HT1080 (cell line): ENCODE measurements around the gene ST6GALNAC1. TPM values are rescaled to one million over a fixed set of nuclear protein-coding genes. Genes with fewer than 3 reads are reported as not detected.

Source experiments
- DNase-seq: peaks from one replicate; pipeline ENCODE4 v3.0.0-alpha.2; 2015; ENCODE audit warnings: low read depth
- total RNA-seq: library from RNA; depleted of rRNA; stranded (reverse); fragments of >200 nt; shearing (Covaris generic); gene quantifications from 2 replicates; pipeline ENCODE4 v1.2.3, GENCODE V29; 2014

Gene ST6GALNAC1
- total RNA-seq, 1 experiment from 2014 or later: not detected

DNA sequence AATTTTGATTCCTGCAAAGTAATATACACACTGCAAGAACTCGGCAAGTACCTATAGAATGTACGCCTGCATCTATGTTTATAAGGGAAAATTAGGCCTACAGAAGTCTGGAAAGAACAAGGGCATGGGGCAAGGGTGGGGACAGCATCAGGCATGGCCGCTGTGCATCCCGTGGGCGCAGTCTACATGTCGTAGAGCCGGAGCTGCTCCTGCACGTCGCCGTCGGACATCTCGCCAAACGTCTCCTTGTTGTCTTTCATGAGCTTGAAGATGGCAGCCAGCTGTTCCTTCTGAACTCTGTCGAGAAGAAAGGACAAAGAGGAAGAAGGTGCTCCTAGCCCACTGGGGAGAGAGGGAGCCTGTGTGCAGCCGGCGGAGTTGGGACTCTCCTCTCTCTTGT lies 33.8 kb upstream of the ST6GALNAC1 start:
- no peak for DNase-seq

DNA sequence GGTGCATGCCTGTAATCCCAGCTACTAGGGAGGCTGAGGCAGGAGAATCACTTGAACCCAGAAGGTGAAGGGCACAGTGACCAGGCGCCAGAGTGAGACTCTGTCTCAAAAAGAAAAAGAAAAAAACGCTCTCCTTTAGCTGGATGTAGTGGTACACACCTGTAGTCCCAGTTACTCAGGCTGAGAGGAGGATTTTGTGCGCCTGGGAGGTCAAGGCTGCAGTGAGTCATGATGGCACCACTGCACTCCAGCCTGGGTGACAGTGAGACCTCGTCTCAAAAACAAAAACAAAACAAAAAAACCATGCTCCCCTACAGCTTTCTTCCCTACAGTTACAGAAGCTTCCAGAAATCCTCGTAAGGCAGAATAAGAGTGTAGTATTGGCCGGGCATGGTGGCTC lies 33.1 kb upstream of the ST6GALNAC1 start:
- DNase-seq: no peak

DNA sequence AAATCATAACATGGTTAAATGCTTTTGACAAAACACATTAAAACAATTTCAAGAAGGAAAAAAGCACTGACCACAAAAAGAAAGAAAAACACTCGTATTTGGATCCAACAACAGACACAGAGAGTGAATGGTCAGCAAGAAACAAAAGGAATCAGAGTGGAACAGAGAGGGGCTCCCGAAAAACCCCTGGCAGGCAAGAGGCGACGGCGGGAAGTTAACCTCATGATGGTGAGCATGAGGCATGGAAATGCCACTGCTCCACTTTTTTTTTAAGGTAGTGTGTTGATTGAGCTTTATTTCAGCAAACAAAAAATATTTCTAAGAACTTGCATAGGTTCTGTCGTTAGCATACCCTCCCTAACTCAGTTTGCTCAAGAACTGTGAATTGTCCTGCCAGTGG lies 32.1 kb upstream of the ST6GALNAC1 start:
- no peak for DNase-seq

DNA sequence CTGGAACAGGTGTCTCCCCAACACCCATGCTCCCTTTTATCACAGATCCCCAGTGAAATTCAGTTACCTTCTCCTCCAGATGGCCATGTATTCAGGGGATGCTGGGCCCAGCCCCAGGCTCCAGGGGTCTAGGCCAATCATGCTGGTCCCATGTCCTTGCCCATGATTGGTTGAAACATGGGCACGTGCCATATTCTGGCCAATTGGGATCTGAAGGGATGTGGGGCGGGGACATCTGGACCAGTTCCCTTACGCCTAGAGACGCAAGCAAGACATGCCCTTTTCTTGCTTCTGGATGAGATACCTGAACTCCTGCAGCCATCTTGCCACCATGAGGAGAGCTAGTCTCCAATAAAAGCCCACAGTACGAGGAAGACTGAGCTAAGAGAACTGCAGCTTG lies 31.0 kb upstream of the ST6GALNAC1 start:
- no peak for DNase-seq

DNA sequence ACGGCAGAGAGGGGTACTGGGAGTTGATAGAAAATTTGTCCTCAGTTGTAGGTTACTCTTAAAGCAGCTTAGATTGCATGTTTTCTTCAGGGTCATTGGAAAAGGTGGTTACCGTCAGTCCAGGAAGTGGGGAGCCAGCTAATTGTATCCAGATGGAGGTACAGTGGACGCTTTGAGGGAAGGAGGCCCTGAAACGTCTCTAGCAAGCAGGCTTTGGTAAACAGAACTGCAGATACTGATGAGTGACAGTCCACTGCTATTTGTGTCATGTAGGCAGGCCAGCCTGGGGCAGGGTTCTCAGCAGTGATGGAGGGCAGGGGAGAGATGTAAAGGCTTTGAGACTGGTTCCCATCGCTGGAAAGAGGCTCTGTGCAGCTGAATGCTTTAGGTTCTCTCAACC lies 30.2 kb upstream of the ST6GALNAC1 start:
- no peak for DNase-seq

DNA sequence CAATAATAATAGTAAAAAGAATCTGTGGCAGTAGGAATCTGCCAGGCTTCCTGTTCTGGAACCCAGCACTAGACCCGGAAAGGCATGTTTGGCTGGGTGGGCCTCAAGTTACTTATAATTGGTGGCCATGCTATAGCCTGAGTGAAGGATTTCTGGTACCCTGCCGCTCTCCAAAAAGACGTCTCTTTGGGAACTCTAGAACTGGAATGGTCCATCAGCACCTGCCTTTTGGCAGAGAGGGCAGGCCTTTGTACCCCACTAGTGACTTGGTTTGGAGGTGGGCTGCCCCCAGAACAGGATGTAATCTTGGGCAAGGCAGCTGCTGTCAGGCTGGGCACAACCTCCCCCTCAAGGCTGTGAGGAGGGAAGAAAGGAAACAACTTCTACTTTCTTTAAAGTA lies 29.3 kb upstream of the ST6GALNAC1 start:
- DNase-seq: no peak

DNA sequence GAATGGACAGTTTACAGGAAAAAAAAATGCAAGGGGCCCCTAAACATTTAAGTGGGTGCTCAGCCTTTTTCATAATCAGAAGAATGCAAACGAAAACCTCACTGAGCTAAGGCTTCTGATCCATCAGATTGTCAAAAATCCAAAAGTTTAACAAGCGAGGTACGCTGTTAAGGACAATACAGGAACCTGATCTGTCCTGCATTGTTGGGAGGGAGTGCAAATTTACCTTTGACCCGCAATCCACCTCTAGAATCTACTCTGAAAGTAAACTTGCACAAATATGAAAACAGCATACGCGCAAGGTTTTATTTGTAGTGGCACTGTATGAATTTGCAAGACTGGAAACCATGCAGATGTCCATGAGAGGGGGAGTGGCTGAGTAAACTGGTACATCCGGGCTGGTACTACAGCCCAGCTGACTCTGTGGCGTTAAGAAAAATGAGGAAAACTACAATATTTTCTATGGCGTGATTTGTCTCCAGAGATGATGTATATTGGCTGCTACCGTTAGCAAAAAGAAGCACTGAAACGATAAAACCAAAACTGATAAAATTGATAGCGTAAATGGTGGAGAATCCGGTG lies 28.8 kb upstream of the ST6GALNAC1 start:
- DNase-seq: no peak

DNA sequence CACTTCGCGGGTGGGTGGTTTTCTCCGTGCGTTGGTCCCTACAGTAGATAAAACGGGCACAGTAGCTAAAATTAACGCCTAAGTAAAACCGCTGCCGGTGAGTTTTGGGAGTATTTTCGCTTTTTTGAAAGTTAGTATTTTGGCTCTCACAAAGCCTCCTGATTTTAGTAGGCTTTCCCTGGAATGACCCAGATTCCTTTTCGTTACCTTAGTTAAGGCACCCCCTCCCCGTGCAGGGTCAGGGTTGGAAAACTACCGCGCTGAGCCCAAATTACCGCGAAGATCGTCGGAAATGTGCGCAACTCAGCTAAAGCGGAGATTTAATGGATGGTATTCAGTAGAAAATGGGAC lies 28.3 kb upstream of the ST6GALNAC1 start:
- DNase-seq: no peak

DNA sequence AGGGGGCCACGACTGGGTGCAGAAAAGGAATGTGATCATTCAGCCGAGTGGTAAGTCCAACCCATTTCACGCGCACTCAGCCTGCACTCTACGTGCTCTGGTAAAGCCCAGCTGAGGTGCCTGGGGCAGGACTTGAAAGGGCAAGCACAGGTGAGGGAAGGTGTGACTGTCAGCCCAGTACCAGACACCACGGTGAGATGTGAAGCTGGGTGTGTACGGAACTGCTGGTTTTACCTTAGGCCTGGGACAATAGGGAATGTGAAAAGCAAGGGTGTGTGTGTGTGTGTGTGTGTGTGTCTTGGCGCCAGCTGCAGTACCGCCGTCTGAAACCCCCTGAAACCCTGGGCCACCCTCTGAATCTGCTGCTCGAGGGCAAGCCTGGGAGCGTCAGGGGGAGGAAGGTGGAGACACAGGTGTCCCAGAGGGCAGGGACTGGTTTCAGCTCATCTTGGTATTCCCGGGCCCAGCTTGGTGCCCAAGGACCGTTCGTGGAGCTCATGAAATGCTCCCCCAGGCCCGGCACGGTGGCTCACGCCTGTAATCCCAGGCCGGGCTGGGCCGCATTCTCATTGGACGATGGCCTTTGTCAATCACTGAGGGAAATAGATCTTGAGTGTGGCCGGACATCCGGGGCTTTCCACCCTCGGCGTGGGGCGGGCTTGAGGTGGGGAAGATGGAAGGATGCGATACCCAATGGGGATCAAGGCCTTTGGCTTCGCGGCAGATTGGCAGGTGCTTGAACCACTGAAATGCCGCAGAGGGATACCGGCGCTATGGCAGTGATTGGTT lies 27.8 kb upstream of the ST6GALNAC1 start:
- peak; percentile 99 for DNase-seq

DNA sequence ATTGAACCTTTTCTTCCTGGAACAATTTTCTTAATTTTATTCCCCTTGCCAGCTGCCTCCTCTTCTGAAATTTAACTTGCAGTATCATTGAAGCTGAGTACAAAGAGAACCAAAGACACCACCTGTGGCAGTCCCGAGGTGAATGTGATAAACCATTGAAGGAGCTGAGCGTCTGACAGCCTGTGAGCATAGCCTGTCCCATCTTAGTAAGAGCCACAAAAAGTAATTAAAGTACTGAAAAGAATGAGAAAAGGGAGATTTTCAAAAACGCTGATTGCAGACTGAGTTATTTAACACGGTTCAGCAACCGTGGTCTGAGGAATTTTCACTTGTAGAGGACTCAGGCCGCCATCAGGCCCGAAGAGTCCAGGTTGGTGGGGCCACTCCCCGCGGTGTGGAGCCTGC lies 27.2 kb upstream of the ST6GALNAC1 start:
- DNase-seq: no peak

DNA sequence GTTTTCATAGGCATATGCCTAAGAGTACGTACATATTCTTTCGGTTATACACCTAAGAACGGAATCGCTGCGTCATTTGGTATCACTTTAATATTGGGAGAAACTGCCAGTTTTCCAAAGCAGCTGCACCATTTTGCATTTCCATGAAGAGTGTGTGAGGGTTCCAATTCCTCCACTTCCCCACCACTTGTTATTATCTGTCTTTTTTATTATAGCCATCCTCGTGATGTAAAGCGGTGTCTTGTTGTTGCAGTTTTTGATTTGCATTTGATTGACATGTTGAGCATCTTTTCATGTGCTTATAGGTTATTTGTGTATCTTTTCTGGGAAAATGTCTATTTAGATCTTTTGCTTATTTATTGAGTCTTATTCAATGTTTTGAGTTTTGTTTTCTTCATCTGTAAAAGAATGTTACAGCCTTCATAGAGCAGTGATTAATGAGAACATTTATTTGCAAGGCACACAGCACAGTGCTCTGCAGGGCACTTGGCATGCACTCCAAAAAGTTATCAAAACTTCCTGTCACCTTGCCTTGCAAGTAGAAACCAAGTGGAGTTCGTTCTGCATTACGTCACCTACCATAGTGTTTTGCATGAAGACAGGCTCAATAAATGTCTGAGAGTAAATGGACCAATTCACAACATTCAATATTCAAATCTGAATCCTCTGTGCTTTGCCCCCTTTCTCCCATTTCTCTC lies 26.6 kb upstream of the ST6GALNAC1 start:
- DNase-seq: no peak

DNA sequence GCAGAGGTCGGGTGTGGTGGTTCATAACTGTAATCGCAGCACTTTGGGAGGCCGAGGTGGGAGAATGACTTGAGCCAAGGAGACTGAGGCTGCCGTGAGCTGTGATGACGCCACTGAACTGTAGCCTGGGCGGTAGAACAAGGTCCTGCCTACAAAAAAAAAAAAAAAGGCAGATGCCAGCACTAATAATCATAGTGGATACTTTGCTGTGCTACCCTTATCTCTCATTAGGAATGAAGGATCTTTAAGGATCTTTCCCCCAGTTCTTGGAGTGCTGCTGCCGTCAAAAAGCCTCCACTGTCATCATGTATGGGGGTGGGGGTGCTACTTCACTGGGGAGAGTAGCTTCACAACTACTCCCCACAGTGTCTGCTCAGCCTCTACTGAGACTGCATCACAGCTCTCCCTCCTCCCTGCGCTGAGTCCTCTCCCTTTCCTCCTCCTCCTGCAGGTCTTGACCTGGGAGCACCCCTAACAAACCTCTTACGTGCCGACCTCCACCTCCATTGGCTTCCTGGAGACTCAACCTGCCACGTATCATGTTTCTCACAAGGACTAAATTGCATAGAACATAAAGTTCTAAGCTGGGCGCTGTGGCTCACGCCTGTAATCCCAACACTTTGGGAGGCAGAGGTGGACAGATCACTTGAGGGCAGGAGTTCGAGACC lies 24.4 kb upstream of the ST6GALNAC1 start:
- no peak for DNase-seq

DNA sequence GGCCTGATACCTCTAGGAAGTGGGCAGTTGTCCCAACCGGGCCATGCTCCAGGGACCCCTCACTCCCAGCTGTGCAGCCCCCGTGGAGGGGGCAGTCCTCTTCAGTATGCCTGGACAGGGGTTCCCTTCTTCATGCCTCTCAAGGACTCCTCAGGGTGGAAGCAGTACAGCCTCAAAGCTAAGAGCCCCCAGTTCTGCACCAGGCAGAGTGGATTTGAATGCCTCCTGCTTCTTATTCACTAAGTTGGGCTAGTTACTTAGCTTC lies 23.9 kb upstream of the ST6GALNAC1 start:
- DNase-seq: no peak

DNA sequence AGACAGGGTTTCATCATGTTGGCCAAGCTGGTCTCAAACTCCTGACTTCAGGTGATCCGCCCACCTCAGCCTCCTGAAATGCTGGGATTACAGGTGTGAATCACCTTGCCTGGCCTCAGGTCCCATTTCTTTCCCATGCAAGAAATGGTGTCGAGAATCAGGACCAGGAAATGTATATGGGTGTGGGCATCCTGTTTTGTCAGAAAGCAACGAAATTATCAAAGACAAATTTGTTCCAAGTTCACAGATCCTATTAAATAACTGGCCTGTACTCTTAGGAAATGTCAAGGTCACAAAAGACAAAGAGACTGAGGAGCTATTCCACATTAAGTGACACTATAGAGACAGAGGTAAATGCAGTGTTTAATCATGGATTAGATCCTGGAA lies 17.1 kb upstream of the ST6GALNAC1 start:
- no peak for DNase-seq

DNA sequence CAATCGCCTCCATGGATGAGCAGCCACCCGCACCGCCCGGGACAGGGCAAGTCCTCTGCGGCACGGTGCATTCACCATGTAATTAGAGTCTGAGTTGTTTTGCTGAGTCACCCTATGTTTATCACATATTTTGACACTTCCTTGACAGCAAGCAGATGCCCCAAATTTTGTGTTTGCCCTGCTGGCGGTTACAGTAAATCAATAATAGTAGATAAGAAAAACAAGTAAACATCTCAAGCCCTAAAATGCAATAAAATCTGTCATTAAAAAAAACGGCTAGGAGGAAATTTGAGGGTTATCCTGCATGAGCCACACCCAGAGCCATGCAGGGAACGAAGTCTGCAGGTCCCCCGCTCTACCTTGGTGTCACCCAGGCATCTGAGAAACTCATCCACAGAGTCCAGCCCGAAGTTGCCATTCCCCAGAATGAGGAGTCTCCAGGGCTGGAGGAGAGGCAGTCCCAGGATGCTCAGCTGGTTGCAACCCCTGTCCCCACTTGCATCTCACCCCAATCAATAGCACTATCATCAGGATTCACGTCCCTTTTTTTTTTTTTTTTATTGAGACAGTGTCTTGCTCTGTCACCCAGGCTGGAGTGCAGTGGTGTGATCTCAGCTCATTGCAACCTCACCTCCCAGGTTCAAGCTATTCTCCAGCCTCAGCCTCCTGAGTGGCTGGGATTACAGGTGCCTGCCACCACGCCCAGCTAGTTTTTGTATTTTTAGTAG lies 16.5 kb upstream of the ST6GALNAC1 start:
- DNase-seq: no peak

DNA sequence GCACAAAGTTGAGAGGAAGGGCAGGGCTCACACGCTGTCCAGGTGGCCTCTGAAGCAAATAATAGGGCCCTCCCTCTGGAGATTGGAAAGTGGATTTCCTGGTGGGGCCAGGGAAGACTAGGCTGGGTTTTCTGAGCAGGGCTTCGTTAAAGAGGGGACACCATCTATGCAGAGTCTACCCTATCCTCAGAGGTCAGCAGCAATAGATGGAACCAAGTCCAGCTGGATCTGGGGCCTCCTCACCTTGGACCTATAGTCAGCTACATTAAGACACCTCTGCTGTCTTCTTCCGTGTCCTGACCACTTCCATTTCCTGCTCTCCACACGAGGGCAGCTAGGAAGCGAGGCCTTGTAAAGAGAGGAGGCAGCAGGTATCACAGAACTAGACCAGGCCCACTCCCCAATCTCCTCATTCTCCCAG lies 14.7 kb upstream of the ST6GALNAC1 start:
- no peak for DNase-seq

DNA sequence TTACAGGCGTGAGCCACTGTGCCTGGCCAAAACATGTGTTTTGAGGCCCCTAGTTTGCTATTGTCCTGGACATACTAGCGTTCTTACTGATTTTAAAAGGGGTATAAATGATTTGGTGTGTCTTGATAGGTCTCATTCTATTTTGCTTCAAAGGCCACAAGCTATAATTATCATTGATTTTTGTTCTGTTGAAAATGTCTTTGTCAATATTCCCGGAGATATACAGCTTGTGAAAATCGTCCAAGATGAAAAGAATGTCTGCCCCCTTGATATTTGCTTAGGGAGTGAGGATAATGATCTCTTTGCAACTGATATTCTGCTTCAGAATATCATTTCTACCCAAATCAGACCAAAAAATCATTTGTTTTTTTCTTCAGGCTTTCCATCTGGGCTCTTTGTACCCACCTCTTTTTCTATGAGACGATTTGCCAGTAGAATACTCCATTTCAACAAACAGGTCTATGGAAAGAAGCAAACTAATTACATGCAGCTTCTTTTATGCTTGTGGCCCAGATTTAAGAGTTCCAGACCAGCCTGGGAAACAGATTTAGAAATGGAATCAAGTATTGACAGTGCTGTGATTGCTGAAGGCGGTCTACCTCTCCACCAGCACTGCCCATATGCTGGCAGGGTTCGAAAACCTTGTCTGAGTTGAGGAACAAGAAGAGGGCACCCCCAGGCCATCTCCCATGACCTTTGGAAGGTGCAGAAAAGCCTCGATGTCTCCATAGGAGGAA lies 14.1 kb upstream of the ST6GALNAC1 start:
- DNase-seq: no peak

DNA sequence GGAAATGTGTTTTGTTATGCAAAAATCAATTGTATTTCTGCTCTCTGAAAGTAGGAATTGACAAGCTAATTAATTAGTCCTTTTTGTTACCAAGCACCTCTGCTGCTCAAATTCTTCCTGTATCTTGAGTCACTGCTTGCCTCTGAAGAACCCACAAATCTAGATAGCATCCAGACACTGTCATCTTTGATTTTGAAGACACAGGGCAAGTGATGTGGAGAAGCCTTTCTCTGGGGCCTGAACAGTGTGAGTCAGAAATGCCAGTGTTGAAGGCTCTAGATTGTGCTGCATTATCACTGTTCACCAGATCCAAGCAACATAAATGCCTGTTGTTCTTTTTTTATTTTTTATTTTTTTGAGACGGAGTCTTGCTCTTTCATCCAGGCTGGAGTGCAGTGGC lies 10.9 kb upstream of the ST6GALNAC1 start:
- no peak for DNase-seq

DNA sequence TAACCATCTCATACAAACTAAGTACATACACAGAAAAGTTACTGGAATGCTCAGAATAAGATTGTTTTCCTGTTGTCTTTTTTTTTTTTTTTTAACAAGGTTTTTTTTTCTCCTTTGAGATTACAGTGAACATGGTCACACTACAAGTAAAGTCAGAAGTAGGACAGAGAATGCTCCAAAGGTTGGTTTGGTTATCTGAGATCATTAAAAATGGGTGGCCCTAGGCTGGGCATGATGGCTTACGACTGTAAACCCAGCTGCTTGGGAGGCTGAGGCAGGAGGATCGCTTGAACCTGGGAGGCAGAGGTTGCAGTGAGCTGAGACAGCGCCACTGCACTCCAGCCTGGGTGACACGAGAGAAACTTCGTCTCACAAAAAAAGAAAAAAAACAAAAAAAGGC lies 6.9 kb upstream of the ST6GALNAC1 start:
- DNase-seq: no peak

DNA sequence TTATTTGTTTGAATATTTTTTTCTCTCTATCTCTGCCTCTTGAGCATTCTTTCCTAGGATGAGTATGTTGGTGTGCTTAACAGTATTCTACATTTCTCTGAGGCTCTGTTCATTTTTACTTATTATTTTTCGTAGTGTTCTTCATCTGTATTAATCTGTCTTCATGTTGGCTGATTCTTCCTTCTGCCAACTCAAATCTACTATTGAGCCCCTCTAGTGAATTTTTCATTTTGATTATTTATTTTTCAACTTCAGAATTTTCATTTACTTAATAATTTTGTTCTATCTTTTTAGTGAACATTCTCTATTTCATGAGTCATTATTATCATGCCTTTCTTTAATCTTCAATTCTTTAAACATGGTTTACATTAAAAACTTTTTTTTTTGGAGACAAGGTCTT lies 3.2 kb upstream of the ST6GALNAC1 start:
- DNase-seq: no peak

DNA sequence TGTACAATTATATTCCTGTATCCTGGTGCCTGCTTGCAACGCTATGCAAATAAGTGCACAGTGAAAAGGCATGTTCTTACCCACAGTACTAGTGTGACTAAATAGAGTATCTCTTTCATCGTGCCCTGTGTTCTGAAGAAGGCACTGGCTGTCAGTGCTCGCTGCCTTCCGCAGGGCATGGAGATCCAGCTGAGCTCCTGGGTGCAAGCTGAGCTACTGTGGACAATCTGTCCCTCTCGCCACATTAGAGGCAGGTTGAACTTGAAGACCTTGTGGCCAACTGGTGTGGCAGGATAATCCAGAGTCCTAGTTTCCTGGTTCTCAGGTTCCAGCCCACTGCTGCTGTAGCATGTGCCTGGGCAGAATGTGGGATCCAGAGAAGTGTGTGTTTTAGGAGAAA lies 1.9 kb upstream of the ST6GALNAC1 start:
- no peak for DNase-seq
